Astrocyte (in vitro differentiated cells and primary cell): Measurements from ENCODE around the gene PRKAR2B. TPM values are rescaled to one million over a fixed set of nuclear protein-coding genes. Genes with fewer than 3 reads are reported as not detected.

Experiments used
- DNase-seq: peaks from one replicate; pipeline ENCODE4 v3.0.0-alpha.2; 2010; ENCODE audit warnings: low read depth
- FAIRE-seq: peaks from 2 replicates; lab custom pipeline; 2011; peaks lifted over from hg19 to GRCh38; lab: Jason Lieb, UNC
- H2AFZ ChIP-seq: 2 replicates; pipeline ENCODE4 v1.6.0; 2012; ENCODE audit warnings: low read depth, low read length, inconsistent platforms
- H3K27ac ChIP-seq: 2 replicates; pipeline ENCODE4 v1.5.1; 2011; ENCODE audit warnings: low read depth, low read length, inconsistent platforms
- H3K27me3 ChIP-seq: 2 replicates; pipeline ENCODE4 v1.6.0; 2011; ENCODE audit warnings: low read length, inconsistent platforms; ENCODE audit not compliant: insufficient read depth
- H3K36me3 ChIP-seq: 2 replicates; pipeline ENCODE4 v1.5.1; 2011; ENCODE audit warnings: low read length, inconsistent platforms; ENCODE audit not compliant: insufficient read depth
- H3K4me1 ChIP-seq: 2 replicates; pipeline ENCODE4 v1.5.1; 2011; ENCODE audit warnings: low read length, inconsistent platforms; ENCODE audit not compliant: insufficient read depth
- H3K4me2 ChIP-seq: 2 replicates; pipeline ENCODE4 v1.6.0; 2012; ENCODE audit warnings: low read length, inconsistent platforms
- H3K4me3 ChIP-seq: 2 replicates; pipeline ENCODE4 v1.5.1; 2011; ENCODE audit warnings: low read depth, mild to moderate bottlenecking, low read length, inconsistent platforms; ENCODE audit not compliant: insufficient read depth
- H3K79me2 ChIP-seq: 2 replicates; pipeline ENCODE4 v1.6.0; 2012; ENCODE audit warnings: mild to moderate bottlenecking, low read length, inconsistent platforms; ENCODE audit not compliant: insufficient read depth
- H3K9ac ChIP-seq: 2 replicates; pipeline ENCODE4 v1.6.0; 2012; ENCODE audit warnings: mild to moderate bottlenecking, low read length, inconsistent platforms
- H3K9me3 ChIP-seq: 2 replicates; pipeline ENCODE4 v1.5.1; 2012; ENCODE audit warnings: low read depth, mild to moderate bottlenecking, low read length, inconsistent platforms; ENCODE audit not compliant: insufficient read depth
- H4K20me1 ChIP-seq: 2 replicates; pipeline ENCODE4 v1.6.0; 2012; ENCODE audit warnings: low read length, inconsistent platforms; ENCODE audit not compliant: insufficient read depth
- H3K27ac Mint-ChIP-seq: one replicate; pipeline ENCODE4 v1.8.0; 2021; ENCODE audit warnings: mild to moderate bottlenecking, mixed read lengths; ENCODE audit not compliant: unreplicated experiment
- H3K27me3 Mint-ChIP-seq: one replicate; pipeline ENCODE4 v1.8.0; 2021; ENCODE audit warnings: low read depth, mixed read lengths; ENCODE audit not compliant: unreplicated experiment
- H3K36me3 Mint-ChIP-seq: one replicate; pipeline ENCODE4 v1.8.0; 2021; ENCODE audit warnings: low read depth, mixed read lengths; ENCODE audit not compliant: unreplicated experiment
- H3K4me1 Mint-ChIP-seq: one replicate; pipeline ENCODE4 v1.8.0; 2021; ENCODE audit warnings: low read depth, mixed read lengths; ENCODE audit not compliant: unreplicated experiment
- H3K4me3 Mint-ChIP-seq: one replicate; pipeline ENCODE4 v1.8.0; 2021; ENCODE audit warnings: mild to moderate bottlenecking, moderate library complexity, mixed read lengths; ENCODE audit not compliant: unreplicated experiment
- H3K9me3 Mint-ChIP-seq: one replicate; pipeline ENCODE4 v1.8.0; 2021; ENCODE audit warnings: mild to moderate bottlenecking, mixed read lengths; ENCODE audit not compliant: unreplicated experiment
- CTCF ChIP-seq: IDR thresholded peaks from 2 replicates; pipeline ENCODE4 v1.5.1; 2011; ENCODE audit warnings: low read depth, mild to moderate bottlenecking, inconsistent platforms, low read length, moderate library complexity; ENCODE audit not compliant: insufficient read depth
- EZH2 ChIP-seq: IDR thresholded peaks from 2 replicates; pipeline ENCODE4 v1.6.1; 2012; ENCODE audit warnings: mild to moderate bottlenecking, low read length, inconsistent platforms; ENCODE audit not compliant: insufficient read depth
- total RNA-seq: library from RNA; stranded (reverse); gene quantifications from 2 replicates; pipeline ENCODE4 v1.2.1, GENCODE V29; 2021

The PRKAR2B gene
- total RNA-seq, 1 donor from 2014 or later = 7.6 TPM

- FAIRE-seq = no peak
- no peaks in the 10 kb centered on the region for H3K36me3 Mint-ChIP-seq
- no peaks in the 10 kb centered on the region for H3K4me1 Mint-ChIP-seq
- no peaks in the 10 kb centered on the region for H3K27me3 ChIP-seq
- H3K4me1 ChIP-seq = no peaks in the 10 kb centered on the region
- no peaks in the 10 kb centered on the region for H3K9me3 ChIP-seq
- TF ChIP-seq EZH2 (no peak), CTCF (no peak)
- no peak for DNase-seq
- no peak overlapping the region for H3K4me3 ChIP-seq
- no peaks in the 10 kb centered on the region for H3K27me3 Mint-ChIP-seq
- no peak overlapping the region for H3K27ac ChIP-seq
- H4K20me1 ChIP-seq = no peaks in the 10 kb centered on the region
- H3K4me2 ChIP-seq = no peak overlapping the region
- no peak overlapping the region for H2AFZ ChIP-seq
- no peak overlapping the region for H3K4me3 Mint-ChIP-seq
- H3K9me3 Mint-ChIP-seq = peaks cover 3% of the 10 kb centered on the region
- no peak overlapping the region for H3K9ac ChIP-seq
- no peak overlapping the region for H3K27ac Mint-ChIP-seq
- no peaks in the 10 kb centered on the region for H3K79me2 ChIP-seq
- H3K36me3 ChIP-seq = no peaks in the 10 kb centered on the region
Measured at GRCh38 chr7:107056728-107057473, 12.4 kb downstream of the PRKAR2B start.

GRCh38 chr7:107057474-107057833, 12.9 kb downstream of the PRKAR2B start:
- H3K27ac Mint-ChIP-seq = no peak overlapping the region
- no peak overlapping the region for H2AFZ ChIP-seq
- H3K27me3 Mint-ChIP-seq = no peaks in the 10 kb centered on the region
- H3K9me3 Mint-ChIP-seq = peaks cover 3% of the 10 kb centered on the region
- H3K4me3 Mint-ChIP-seq = no peak overlapping the region
- H3K36me3 Mint-ChIP-seq = no peaks in the 10 kb centered on the region
- no peaks in the 10 kb centered on the region for H3K4me1 ChIP-seq
- no peak for DNase-seq
- no peaks in the 10 kb centered on the region for H3K9me3 ChIP-seq
- no peaks in the 10 kb centered on the region for H3K36me3 ChIP-seq
- H3K4me2 ChIP-seq = no peak overlapping the region
- no peak overlapping the region for H3K9ac ChIP-seq
- FAIRE-seq = no peak
- no peak overlapping the region for H3K27ac ChIP-seq
- no peaks in the 10 kb centered on the region for H3K4me1 Mint-ChIP-seq
- H3K4me3 ChIP-seq = no peak overlapping the region
- no peaks in the 10 kb centered on the region for H3K79me2 ChIP-seq
- no peaks in the 10 kb centered on the region for H4K20me1 ChIP-seq
- no peaks in the 10 kb centered on the region for H3K27me3 ChIP-seq
- no peak for TF ChIP-seq EZH2
- no peak for TF ChIP-seq CTCF

DNA sequence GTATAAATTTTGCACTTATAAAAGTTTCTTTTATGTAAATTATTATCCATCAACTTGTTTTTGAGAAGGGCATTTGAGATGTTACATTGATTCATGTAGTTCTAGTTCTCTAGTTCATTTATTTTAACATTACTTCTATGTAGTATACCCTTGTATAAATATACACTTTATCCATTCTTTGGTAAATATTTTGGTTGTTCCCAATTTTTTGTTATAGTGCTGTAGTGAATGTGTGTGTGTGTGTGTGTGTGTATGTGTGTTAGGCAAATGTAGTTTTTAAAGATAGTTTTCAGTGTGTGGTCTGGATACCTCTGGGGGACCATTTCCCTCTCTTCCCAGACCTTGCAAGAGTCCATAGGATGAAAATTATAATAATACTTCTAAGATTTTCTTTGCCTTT, 15.0 kb downstream of the PRKAR2B start:
- no peaks in the 10 kb centered on the region for H3K36me3 Mint-ChIP-seq
- H3K4me3 ChIP-seq = no peak overlapping the region
- TF ChIP-seq EZH2 = no peak
- TF ChIP-seq CTCF = no peak
- no peak overlapping the region for H3K27ac Mint-ChIP-seq
- no peaks in the 10 kb centered on the region for H3K36me3 ChIP-seq
- no peaks in the 10 kb centered on the region for H3K79me2 ChIP-seq
- H3K9me3 Mint-ChIP-seq = peaks cover 3% of the 10 kb centered on the region
- no peaks in the 10 kb centered on the region for H3K9me3 ChIP-seq
- DNase-seq = no peak
- no peak overlapping the region for H3K9ac ChIP-seq
- no peaks in the 10 kb centered on the region for H3K27me3 ChIP-seq
- no peaks in the 10 kb centered on the region for H3K4me1 Mint-ChIP-seq
- no peak overlapping the region for H3K4me2 ChIP-seq
- H3K4me3 Mint-ChIP-seq = no peak overlapping the region
- H3K27ac ChIP-seq = no peak overlapping the region
- no peaks in the 10 kb centered on the region for H3K27me3 Mint-ChIP-seq
- H2AFZ ChIP-seq = no peak overlapping the region
- H3K4me1 ChIP-seq = no peaks in the 10 kb centered on the region
- no peaks in the 10 kb centered on the region for H4K20me1 ChIP-seq
- FAIRE-seq = no peak
